GM18508 (cell line): ENCODE data around the gene CRNKL1.

Experiments used
- ATAC-seq: cut with Tn5 transposase; IDR thresholded peaks from one replicate; pipeline ENCODE4 v1.9.1; 2021; ENCODE audit warnings: moderate number of reproducible peaks; ENCODE audit not compliant: insufficient read depth, unreplicated experiment

The CRNKL1 gene

GRCh38 chr20:19986419-19986818 lies 65.8 kb downstream of the CRNKL1 start:
- no peak for ATAC-seq
